Endothelial cell of umbilical vein (primary cell): Measurements from ENCODE around the gene FMN1.

Experiments used
- POLR2AphosphoS5 ChIP-seq: IDR thresholded peaks from 2 replicates; pipeline ENCODE4 v1.6.1; 2012; ENCODE audit warnings: low read depth, mild to moderate bottlenecking, control low read depth, low read length, moderate library complexity; ENCODE audit not compliant: insufficient read depth
- TF ChIP-seq, protein P1 (sequence below), 2 donors: IDR thresholded peaks; 1 replicate in 1 of 2; 2 replicates in 1 of 2; pipeline ENCODE4 v1.5.1; 2011; ENCODE audit warnings: low read length in 2 of 2, mild to moderate bottlenecking in 2 of 2, moderate library complexity in 2 of 2, control low read depth in 1 of 2, inconsistent platforms in 1 of 2, low read depth in 1 of 2; ENCODE audit not compliant: insufficient read depth in 1 of 2; ENCODE audit errors: extremely low read depth in 1 of 2

GRCh38 chr15:32824777-32825176 is 369.7 kb downstream of the FMN1 start:
- TF ChIP-seq, protein P1, sequence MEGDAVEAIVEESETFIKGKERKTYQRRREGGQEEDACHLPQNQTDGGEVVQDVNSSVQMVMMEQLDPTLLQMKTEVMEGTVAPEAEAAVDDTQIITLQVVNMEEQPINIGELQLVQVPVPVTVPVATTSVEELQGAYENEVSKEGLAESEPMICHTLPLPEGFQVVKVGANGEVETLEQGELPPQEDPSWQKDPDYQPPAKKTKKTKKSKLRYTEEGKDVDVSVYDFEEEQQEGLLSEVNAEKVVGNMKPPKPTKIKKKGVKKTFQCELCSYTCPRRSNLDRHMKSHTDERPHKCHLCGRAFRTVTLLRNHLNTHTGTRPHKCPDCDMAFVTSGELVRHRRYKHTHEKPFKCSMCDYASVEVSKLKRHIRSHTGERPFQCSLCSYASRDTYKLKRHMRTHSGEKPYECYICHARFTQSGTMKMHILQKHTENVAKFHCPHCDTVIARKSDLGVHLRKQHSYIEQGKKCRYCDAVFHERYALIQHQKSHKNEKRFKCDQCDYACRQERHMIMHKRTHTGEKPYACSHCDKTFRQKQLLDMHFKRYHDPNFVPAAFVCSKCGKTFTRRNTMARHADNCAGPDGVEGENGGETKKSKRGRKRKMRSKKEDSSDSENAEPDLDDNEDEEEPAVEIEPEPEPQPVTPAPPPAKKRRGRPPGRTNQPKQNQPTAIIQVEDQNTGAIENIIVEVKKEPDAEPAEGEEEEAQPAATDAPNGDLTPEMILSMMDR (IDR thresholded peaks at IDR 0.05; ENCODE audit: extremely low read depth in 1 of 2, insufficient read depth in 1 of 2, low read depth in 1 of 2, low read length in 2 of 2), result no peak
- peak; percentile 66 for TF ChIP-seq POLR2AphosphoS5
